ENCODE measurements around the gene C7. TPM values are rescaled to one million over a fixed set of nuclear protein-coding genes. Genes with fewer than 3 reads are reported as not detected.

Gene C7
- total and polyA plus RNA-seq, 8 donors = 29.8 to 215 (median 56.6) TPM

DNA sequence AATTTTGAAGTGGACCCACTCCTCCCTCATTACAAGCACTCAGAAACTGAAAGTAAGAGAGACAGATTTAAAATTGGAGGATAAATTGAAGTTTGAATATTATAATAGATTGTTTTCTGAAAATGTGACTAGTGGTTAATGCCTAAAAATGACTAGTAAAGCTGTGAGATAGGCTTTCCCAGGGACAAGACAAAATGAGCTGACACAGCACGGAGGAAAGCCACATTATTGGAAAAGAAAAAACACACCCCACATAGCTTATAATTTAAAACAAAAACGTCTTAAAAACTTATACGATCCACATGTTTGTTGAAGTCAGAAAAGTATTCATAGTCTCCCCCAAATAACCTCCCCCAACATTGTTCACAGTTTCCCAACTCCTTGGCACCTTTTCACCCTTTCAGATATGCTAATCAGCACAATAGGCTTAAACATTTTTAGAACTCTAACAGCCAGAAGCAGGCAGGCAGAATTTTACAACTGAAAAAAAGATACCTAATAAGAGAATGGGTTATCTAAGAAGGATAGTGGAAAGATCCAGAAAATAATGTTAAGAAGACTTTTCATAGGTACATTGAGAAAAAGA is 6.1 kb downstream of the C7 start:
- FAIRE-seq = no peak
- Histone ChIP-seq H3K27me3 (no peaks in the 10 kb centered on the region), H3K4me3 (no peak overlapping the region), H3K9me3 (no peaks in the 10 kb centered on the region), H3K27ac (no peak overlapping the region), H3K4me1 (no peaks in the 10 kb centered on the region), H3K36me3 (no peaks in the 10 kb centered on the region)
- no peak for DNase-seq
- WGBS, 2 donors = 41 to 45% methylated on average over 3 of the region's 3 CpGs
- intact Hi-C loops (cut with DNase I) = no loop called here
- TF ChIP-seq, protein P1, sequence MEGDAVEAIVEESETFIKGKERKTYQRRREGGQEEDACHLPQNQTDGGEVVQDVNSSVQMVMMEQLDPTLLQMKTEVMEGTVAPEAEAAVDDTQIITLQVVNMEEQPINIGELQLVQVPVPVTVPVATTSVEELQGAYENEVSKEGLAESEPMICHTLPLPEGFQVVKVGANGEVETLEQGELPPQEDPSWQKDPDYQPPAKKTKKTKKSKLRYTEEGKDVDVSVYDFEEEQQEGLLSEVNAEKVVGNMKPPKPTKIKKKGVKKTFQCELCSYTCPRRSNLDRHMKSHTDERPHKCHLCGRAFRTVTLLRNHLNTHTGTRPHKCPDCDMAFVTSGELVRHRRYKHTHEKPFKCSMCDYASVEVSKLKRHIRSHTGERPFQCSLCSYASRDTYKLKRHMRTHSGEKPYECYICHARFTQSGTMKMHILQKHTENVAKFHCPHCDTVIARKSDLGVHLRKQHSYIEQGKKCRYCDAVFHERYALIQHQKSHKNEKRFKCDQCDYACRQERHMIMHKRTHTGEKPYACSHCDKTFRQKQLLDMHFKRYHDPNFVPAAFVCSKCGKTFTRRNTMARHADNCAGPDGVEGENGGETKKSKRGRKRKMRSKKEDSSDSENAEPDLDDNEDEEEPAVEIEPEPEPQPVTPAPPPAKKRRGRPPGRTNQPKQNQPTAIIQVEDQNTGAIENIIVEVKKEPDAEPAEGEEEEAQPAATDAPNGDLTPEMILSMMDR (IDR thresholded peaks at IDR 0.05) = no peak
- ATAC-seq = no peak

GRCh38 chr5:40916226-40916625 is 6.9 kb downstream of the C7 start:
- DNase-seq (no peak), ATAC-seq (no peak), FAIRE-seq (no peak)
- Histone ChIP-seq H3K9me3 (no peaks in the 10 kb centered on the region), H3K4me1 (no peaks in the 10 kb centered on the region), H3K4me3 (no peak overlapping the region), H3K27ac (no peak overlapping the region), H3K27me3 (no peaks in the 10 kb centered on the region), H3K36me3 (no peaks in the 10 kb centered on the region)
- WGBS, 2 donors = 64 to 68% methylated on average over 4 of the region's 4 CpGs
- TF ChIP-seq, protein P1 (IDR thresholded peaks at IDR 0.05) = no peak
- intact Hi-C loops (cut with DNase I) = no loop called here

DNA sequence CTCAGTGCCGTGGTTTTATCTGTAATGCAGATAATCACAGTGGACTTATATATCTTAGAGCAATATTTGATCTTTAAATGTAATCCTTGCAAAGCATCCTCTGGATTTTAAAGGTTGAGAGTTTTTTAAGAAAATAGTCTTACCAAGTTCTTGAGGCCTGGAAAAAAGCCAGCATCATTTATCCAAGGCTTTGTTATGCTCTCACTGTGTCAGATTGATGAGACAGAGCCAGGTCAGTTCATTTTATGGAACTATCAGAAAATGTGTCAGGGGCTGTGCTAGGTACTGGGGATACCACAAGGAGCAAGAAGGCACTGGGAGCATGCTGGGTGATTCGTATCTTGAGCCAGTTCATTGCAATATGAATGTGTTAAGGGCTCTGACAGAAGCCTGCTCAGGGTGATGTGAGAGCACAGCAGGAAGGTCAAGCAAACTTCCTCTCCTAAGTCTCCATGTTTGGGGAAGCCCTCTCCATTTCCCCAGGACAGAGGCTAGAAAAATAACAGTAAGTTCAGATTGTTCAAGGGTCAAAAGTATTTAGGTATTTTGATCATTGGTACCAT is 19.7 kb downstream of the C7 start:
- H3K4me1 ChIP-seq = no peaks in the 10 kb centered on the region
- H3K36me3 ChIP-seq = no peaks in the 10 kb centered on the region
- DNase-seq (no peak), ATAC-seq (no peak), FAIRE-seq (no peak)
- WGBS, 2 donors = 60 to 65% methylated on average over 2 of the region's 2 CpGs
- no peak overlapping the region for H3K4me3 ChIP-seq
- no peak overlapping the region for H3K27ac ChIP-seq
- TF ChIP-seq, protein P1 (IDR thresholded peaks at IDR 0.05) = no peak
- no peaks in the 10 kb centered on the region for H3K27me3 ChIP-seq
- intact Hi-C loops (cut with DNase I) = no loop called here
- H3K9me3 ChIP-seq = no peaks in the 10 kb centered on the region

GRCh38 chr5:40932766-40933165 is 23.5 kb downstream of the C7 start:
- H3K4me3 ChIP-seq = no peak overlapping the region
- 86 to 92% methylated on average over 2 of the region's 2 CpGs for WGBS, 2 donors
- FAIRE-seq (no peak), DNase-seq (no peak), ATAC-seq (peak in 1 of 4 donors; percentile 54)
- intact Hi-C loops (cut with DNase I) = no loop called here
- no peaks in the 10 kb centered on the region for H3K4me1 ChIP-seq
- H3K27ac ChIP-seq = no peak overlapping the region
- no peaks in the 10 kb centered on the region for H3K27me3 ChIP-seq
- TF ChIP-seq, protein P1 (IDR thresholded peaks at IDR 0.05) = no peak
- H3K36me3 ChIP-seq = no peaks in the 10 kb centered on the region
- no peaks in the 10 kb centered on the region for H3K9me3 ChIP-seq

GRCh38 chr5:40937075-40937474 is 27.8 kb downstream of the C7 start:
- 55 to 66% methylated on average over 1 of the region's 1 CpG for WGBS, 2 donors
- Histone ChIP-seq H3K9me3 (no peaks in the 10 kb centered on the region), H3K27me3 (no peaks in the 10 kb centered on the region), H3K27ac (no peak overlapping the region), H3K4me3 (no peak overlapping the region), H3K36me3 (no peaks in the 10 kb centered on the region), H3K4me1 (no peaks in the 10 kb centered on the region)
- ATAC-seq (no peak), FAIRE-seq (no peak), DNase-seq (no peak)
- intact Hi-C loops (cut with DNase I) = no loop called here
- TF ChIP-seq, protein P1 (IDR thresholded peaks at IDR 0.05) = no peak
